ENCODE measurements around the gene TRIM69. TPM values are rescaled to one million over a fixed set of nuclear protein-coding genes. Genes with fewer than 3 reads are reported as not detected.

Gene TRIM69
- total RNA-seq, 1 donor from 2014 or later: 24.9 TPM

DNA sequence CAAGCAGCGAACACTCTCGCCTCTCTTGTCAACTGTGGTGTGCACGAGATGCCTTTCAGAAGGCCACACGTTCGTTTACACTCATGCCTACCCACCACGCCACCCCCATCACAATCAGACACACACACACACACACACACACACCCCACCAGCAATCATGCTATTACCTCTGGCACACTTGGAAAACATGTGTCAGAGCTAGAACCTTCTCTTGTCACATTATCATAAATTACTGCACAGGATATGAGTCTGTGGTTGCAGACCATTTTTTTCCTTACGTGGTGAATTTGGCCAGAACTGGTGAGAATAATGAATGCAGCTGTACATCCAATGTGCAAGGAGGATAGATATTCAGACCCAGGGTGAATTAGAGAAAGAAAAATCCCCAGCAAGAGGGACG is 52.4 kb downstream of the TRIM69 start:
- H3K9me3 Mint-ChIP-seq: no peaks in the 10 kb centered on the region
- TF ChIP-seq CTCF (conservative IDR thresholded peaks at IDR 0.05): no peak
- no peaks in the 10 kb centered on the region for H3K36me3 Mint-ChIP-seq
- H3K4me1 Mint-ChIP-seq (ENCODE audit: unreplicated experiment): peaks cover 4% of the 10 kb centered on the region
- no peak for DNase-seq (ENCODE audit: extremely low spot score, unreplicated experiment)
- H3K4me3 Mint-ChIP-seq: no peak overlapping the region
- H3K27me3 Mint-ChIP-seq: peaks cover 21% of the 10 kb centered on the region
- no peak overlapping the region for H3K27ac Mint-ChIP-seq

DNA sequence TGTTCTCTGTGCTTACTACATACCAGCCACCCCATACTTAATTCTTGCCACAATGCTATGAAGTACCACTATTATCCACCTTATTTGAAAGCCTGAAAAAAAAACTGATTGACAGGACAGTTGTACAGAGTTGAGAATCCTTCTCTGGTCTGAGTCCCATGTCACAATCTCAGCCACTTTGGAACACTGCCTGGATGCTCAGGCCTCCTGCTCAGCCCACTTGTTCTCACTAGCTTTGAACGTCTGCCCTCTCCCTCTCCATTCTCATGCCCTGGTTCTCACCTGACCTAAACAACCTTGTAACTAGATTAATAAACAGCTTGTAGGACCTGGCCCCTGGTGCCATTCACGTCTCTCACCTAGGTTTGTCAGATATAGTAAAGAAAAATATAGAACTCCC is 53.9 kb downstream of the TRIM69 start:
- H3K4me1 Mint-ChIP-seq (ENCODE audit: unreplicated experiment): no peaks in the 10 kb centered on the region
- TF ChIP-seq CTCF (conservative IDR thresholded peaks at IDR 0.05): no peak
- no peak for DNase-seq (ENCODE audit: extremely low spot score, unreplicated experiment)
- H3K4me3 Mint-ChIP-seq: no peak overlapping the region
- no peaks in the 10 kb centered on the region for H3K36me3 Mint-ChIP-seq
- H3K27me3 Mint-ChIP-seq: peaks cover 21% of the 10 kb centered on the region
- H3K9me3 Mint-ChIP-seq: no peaks in the 10 kb centered on the region
- H3K27ac Mint-ChIP-seq: no peak overlapping the region

DNA sequence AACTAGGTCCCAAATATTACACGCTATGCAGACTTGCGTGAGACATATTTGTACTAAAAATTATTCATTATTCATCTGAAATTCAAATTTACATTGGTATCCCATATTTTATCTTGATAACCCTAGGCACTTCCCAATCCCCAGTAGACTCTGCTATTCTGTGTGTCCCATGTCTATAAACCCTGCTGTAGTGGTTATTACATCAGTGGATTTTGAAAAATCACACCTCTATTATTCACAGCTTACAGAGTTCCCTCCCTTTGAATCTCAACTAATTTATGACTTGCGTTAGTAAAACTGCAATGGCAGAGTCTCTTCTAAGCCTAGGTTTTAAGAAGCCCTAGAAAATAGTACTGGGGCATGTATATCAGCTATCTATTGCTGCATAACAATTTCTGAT is 54.3 kb downstream of the TRIM69 start:
- Mint-ChIP-seq H3K27ac (no peak overlapping the region), H3K4me3 (no peak overlapping the region), H3K36me3 (no peaks in the 10 kb centered on the region), H3K27me3 (peaks cover 21% of the 10 kb centered on the region), H3K4me1 (ENCODE audit: unreplicated experiment) (no peaks in the 10 kb centered on the region), H3K9me3 (no peaks in the 10 kb centered on the region)
- no peak for DNase-seq (ENCODE audit: extremely low spot score, unreplicated experiment)
- no peak for TF ChIP-seq CTCF (conservative IDR thresholded peaks at IDR 0.05)

- TF ChIP-seq CTCF (conservative IDR thresholded peaks at IDR 0.05): no peak
- no peaks in the 10 kb centered on the region for H3K36me3 Mint-ChIP-seq
- no peak overlapping the region for H3K27ac Mint-ChIP-seq
- peaks cover 11% of the 10 kb centered on the region for H3K27me3 Mint-ChIP-seq
- no peak overlapping the region for H3K4me3 Mint-ChIP-seq
- H3K9me3 Mint-ChIP-seq: no peaks in the 10 kb centered on the region
- H3K4me1 Mint-ChIP-seq (ENCODE audit: unreplicated experiment): no peaks in the 10 kb centered on the region
- no peak for DNase-seq (ENCODE audit: extremely low spot score, unreplicated experiment)
These were observed 56.4 kb downstream of the TRIM69 start for GRCh38 chr15:44792715-44793114.

DNA sequence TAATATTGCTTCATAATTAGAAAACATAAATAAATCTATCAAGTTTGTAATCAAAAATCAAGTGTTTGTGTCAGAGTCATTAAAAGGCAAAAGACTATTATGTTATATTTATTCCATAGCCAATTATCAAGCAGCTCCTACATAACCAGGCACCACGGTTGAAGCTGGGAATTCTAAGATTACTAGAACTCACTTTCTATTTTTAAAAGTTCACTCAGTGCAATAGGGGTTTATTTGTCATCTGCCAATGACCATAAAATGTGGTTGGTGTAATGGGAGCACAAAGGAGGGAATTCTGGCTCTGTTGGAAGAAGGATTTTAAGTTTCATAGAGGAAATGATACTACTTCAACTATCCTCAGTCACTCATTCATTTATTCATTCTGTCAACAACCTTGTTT is 57.7 kb downstream of the TRIM69 start:
- TF ChIP-seq CTCF (conservative IDR thresholded peaks at IDR 0.05): no peak
- H3K9me3 Mint-ChIP-seq: no peaks in the 10 kb centered on the region
- H3K27ac Mint-ChIP-seq: no peak overlapping the region
- H3K4me3 Mint-ChIP-seq: no peak overlapping the region
- H3K36me3 Mint-ChIP-seq: no peaks in the 10 kb centered on the region
- DNase-seq (ENCODE audit: extremely low spot score, unreplicated experiment): no peak
- no peaks in the 10 kb centered on the region for H3K4me1 Mint-ChIP-seq (ENCODE audit: unreplicated experiment)
- peaks cover 8% of the 10 kb centered on the region for H3K27me3 Mint-ChIP-seq

DNA sequence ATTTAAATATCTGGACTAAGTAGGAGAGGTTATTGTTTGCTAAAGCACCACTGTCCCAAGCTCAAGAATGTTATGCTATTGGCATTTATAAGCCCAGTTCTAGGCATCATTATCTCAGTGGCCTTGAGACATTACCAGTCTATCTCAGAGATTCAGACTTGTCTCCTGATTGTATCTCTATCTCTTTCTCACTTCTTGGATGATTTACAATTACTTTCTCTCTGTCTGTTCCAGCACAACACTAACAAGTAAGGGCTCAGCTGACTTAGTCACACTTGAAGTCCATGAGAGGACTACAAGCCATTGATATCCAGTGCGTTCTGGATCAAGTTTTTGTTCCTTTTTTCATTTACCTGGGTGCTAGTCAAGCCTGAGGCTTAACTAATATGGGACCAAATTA is 60.2 kb downstream of the TRIM69 start:
- Mint-ChIP-seq H3K27me3 (no peaks in the 10 kb centered on the region), H3K9me3 (no peaks in the 10 kb centered on the region), H3K4me1 (ENCODE audit: unreplicated experiment) (no peaks in the 10 kb centered on the region), H3K27ac (no peak overlapping the region), H3K4me3 (no peak overlapping the region), H3K36me3 (no peaks in the 10 kb centered on the region)
- no peak for TF ChIP-seq CTCF (conservative IDR thresholded peaks at IDR 0.05)
- no peak for DNase-seq (ENCODE audit: extremely low spot score, unreplicated experiment)
